GM19467 (cell line): Measurements from ENCODE around the gene ASTN2.
"Not testable (repeated sequence)": the region's sequence is repeated elsewhere in the genome, so short reads cannot be mapped to it uniquely, and the experiment has no call there.

Experiments
- ATAC-seq: cut with Tn5 transposase; IDR thresholded peaks from one replicate; pipeline ENCODE4 v1.9.1; 2021; ENCODE audit warnings: mild to moderate bottlenecking, moderate library complexity; ENCODE audit not compliant: unreplicated experiment

The ASTN2 gene

DNA sequence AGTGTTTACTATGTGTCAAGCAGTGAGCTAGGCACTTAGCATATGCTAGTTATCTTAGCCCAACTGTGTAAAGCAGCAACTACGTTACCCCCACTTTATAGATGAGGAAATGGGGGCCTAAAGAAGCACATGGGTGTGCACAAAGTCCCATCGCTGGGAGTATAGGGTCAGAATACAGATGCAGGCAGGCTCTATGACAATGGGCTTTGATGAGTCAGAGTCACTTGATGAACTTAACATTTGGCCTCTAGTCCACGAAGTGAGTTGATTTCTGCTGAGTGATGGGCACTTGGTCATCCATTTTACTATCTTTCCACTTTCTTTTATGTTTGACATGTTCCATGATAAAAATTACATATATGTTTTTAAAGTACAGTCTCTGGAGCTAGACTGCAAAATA, 523.4 kb downstream of the ASTN2 start:
- no peak for ATAC-seq

DNA sequence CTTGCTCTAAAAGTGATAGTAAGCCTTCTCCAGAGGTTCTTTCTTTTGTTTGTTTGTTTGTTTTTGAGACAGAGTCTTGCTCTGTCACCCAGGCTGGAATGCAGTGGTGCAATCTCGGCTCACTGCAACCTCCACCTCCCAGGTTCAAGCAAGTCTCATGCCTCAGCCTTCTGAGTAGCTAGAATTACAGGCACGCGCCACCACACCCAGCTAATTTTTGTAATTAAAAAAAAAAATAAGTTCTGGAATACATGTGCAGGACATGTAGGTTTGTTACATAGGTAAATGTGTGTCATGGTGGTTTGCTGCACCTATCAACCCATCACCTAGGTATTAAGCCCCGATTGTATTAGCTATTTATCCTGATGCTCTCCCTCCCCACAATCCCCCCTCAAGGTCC, 526.4 kb downstream of the ASTN2 start:
- not testable (repeated sequence) for ATAC-seq

GRCh38 chr9:116888066-116888465, 526.8 kb downstream of the ASTN2 start:
- no peak for ATAC-seq

GRCh38 chr9:116883676-116884075, 531.2 kb downstream of the ASTN2 start:
- ATAC-seq = no peak

- ATAC-seq = no peak
Measured at GRCh38 chr9:116877072-116877471, 537.8 kb downstream of the ASTN2 start.

DNA sequence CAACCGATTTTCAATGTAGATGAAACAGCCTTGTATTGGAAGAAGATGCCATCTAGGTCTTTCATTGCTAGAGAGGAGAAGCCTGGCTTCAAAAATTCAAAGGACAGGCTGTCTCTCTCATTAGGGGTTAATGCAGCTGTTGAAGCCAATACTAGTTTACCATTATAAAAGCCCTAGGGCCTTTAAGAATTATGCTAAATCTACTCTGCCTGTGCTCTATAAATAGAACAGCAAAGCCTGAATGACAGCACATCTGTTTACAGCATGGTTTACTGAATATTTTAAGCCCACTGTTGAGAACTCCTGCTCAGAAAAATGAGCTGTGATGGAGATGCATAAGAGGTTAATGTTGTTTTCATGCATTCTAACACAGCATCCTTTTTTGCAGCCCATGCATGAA, 539.3 kb downstream of the ASTN2 start:
- no peak for ATAC-seq

- no peak for ATAC-seq
Measured at GRCh38 chr9:116873937-116874914, 540.6 kb downstream of the ASTN2 start.

- ATAC-seq = no peak
Measured at GRCh38 chr9:116873491-116873890, 541.4 kb downstream of the ASTN2 start.

DNA sequence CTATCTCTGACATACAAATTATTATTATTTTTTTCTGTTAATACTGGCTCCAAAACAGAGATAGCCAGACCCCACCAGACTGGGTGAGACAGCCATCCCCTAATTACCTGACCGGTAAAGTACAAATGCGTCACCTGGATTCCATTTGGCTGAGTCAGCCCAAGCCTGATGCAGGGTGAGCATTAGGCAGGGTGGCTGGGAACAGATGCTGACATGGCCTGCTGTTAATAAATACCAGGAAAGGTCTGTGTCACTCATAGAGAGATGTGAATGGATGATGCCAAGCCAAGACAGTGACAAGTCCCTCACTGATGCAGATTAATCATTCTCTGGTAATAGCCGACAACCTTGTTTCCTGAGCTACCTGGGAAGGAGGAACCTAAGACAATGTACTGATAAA, 544.3 kb downstream of the ASTN2 start:
- ATAC-seq = no peak

- ATAC-seq = peak; percentile 65
Measured at GRCh38 chr9:116868201-116868600, 546.7 kb downstream of the ASTN2 start.

GRCh38 chr9:116861321-116861720, 553.5 kb downstream of the ASTN2 start:
- ATAC-seq = no peak

DNA sequence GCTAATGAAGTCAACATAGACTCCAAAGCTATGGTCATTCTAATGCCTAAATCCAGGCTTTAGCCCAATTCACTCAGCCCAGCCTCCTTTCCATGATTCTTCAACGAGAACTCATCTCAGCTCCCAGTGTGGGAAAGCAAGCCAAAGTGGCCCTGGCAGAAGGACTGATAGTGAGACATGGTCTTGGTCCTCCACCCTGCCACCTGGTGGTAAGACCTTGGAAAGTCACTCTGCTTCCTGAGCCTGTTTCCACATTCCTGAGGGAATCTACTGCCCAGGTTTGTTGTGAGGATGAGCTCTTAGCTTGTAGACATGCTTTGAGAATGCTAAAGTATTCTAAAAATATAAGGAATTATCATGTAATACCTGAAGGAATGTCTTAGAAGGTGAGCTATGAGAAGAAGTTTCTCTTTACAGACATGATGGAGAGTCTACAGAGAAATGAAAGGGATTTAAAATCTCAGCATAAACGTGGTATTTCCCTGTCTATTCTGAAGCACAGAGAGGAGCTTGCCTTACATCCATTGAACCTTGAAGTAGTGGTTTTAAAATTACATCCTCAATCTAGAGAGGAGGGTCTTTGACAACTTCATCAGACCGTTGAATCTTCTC, 554.2 kb downstream of the ASTN2 start:
- peak; percentile 56 for ATAC-seq

GRCh38 chr9:116859763-116860162, 555.1 kb downstream of the ASTN2 start:
- ATAC-seq = no peak

DNA sequence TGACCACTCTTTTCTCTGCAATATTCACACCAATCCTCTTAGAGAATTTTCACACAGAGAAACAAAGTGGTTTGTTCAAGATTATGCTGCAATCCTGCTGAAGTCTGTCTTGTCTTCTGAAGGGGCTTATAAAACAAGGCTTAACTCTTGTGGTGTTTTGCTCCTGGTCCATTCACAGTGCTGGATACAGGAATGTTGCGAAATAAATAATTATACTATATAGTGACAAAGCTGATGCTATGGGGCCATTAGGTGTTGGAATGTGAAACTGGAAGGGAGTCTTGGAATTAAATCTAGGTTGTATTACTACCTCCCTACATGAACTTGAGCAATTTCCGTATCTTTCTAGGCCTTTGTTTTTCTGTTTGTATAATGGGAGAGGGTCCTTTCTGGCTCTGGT, 557.5 kb downstream of the ASTN2 start:
- ATAC-seq = no peak

DNA sequence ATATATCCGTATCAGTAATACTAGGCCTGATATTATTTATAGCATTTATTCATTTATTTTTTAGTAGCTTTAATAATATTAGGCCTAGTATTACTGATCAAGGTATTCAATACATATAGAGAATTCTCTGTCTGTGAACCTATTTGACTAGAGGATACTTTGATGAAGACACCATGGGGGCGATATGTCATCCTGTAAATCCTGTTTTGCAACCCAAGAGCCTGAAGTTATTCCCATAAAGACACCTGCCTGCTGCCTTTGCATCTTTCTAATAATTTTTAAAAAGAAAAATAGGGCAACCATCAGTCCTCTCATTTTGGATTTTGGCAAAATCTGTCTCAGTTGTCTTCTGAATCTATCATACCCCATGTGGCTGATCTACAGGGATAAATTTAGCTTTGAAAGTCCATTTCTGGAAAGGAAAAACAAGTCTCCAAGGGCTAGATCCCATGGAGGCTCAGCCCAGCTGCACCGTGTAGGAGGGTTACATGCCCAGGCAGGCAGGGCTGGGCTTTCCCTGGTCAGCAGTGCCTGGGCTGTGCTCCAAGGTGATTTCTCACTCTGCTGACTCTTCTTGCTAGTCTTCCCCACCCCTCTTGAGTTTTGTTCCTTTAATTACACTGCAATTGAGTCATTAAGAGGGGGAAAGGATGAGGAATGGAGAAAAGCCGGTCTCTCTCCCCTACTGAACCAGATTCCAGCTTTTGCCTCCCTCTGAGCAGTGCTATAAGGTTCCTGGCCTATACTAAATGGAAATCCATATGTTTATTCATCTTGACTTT, 558.8 kb downstream of the ASTN2 start:
- no peak for ATAC-seq

DNA sequence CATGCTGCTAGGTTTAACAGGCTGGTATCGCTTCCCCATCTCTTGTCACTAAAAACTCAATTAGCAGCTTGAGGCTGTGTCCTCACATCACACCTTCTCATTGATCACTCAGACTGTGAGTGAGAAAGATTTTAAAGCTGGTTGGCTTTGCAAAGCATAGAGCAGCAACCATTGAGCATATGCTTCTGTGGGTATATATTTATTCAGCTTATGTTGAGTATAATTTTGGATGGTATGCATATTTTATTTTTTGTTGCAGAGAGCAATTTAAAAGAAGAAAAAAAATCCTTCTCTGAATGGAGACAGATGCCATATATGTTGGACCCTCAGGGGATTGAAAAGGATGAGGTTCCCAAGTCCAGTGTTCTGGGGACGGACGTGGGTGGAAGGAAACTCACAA, 565.1 kb downstream of the ASTN2 start:
- no peak for ATAC-seq

DNA sequence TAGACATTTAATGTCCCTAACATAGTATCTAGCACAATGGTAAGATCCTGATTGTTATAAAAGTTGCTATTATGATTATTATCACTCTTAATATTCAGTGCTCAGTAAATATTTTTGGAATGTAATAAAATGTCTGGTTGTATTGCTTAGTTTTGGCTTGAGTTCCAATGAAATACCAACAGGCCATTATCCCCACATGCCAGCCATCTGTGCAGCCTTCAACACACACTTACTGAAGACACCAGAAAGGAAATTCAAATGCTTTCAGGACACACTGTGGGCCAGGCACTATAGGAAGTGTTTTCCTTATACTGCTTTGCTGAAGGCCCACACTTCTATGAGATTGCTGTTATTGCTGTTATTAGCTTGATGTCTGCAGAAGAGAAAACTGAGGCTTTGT, 570.2 kb downstream of the ASTN2 start:
- ATAC-seq = no peak

DNA sequence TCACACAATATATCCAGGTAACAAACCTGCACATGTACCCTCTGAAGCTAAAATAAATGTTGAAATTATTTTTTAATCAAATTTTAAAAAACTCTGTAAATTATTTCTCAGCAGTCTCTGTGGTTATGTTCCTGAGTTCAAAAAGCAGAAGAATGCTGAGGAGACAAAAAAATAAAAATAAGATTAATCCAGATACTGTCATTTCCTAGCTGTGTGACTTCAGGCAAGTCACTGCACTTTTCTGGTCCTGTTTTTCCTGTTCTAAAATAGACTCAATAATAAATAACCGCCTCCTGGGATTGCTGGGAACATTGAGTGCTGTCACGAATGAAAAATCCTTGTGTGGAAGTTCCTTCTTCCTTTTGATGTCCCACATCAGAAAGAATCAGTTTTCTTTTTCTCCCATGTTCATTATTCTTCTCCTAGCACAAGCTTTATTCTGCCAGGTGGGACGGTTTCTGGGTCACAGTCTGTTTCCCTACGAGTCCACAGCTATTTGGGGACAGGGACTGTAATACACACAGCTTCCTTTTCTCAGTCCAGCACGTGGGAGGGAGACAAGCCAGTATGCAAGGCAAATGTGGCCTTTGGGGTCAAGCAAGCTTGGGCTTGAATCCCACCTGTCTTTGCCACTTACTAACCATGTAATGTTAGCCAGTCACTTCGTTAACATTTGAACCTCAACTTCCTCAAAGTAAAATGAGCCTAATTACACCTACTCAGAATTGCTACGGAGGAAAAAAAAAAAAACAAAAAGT, 570.8 kb downstream of the ASTN2 start:
- no peak for ATAC-seq

GRCh38 chr9:116842658-116843057, 572.2 kb downstream of the ASTN2 start:
- ATAC-seq = no peak

GRCh38 chr9:116838468-116838867, 576.4 kb downstream of the ASTN2 start:
- ATAC-seq = not testable (repeated sequence)
